Measurements from ENCODE around the gene XG.

DNA sequence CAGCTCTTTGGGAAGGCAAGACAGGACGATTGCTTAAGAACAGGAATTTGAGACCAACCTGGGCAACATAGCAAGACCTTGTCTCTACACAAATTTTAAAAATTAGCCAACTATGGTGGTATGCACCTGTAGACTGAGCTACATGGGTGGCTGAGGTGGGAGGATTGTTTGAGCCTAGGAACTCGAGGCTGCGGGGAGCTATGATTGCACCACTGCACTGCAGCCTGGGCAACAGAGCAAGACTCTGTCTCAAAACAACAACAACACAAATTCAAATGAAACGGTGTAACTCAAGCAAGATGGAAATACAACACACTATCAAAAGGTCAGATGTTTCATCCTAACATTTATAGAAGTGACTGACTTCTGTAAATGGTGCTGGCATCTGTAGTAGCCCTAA, 37.1 kb downstream of the XG start:
- no peak for TF ChIP-seq EZH2 (IDR thresholded peaks at IDR 0.05; ENCODE audit: borderline replicate concordance, low read length)
- TF ChIP-seq, protein P1, sequence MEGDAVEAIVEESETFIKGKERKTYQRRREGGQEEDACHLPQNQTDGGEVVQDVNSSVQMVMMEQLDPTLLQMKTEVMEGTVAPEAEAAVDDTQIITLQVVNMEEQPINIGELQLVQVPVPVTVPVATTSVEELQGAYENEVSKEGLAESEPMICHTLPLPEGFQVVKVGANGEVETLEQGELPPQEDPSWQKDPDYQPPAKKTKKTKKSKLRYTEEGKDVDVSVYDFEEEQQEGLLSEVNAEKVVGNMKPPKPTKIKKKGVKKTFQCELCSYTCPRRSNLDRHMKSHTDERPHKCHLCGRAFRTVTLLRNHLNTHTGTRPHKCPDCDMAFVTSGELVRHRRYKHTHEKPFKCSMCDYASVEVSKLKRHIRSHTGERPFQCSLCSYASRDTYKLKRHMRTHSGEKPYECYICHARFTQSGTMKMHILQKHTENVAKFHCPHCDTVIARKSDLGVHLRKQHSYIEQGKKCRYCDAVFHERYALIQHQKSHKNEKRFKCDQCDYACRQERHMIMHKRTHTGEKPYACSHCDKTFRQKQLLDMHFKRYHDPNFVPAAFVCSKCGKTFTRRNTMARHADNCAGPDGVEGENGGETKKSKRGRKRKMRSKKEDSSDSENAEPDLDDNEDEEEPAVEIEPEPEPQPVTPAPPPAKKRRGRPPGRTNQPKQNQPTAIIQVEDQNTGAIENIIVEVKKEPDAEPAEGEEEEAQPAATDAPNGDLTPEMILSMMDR (IDR thresholded peaks at IDR 0.05; ENCODE audit: low read length): no peak

All from OCI-LY1 (cell line).